Measurements from ENCODE around the gene FOXB2.

GRCh38 chr9:77019926-77020412 is 514 bp downstream of the FOXB2 start:
- TF ChIP-seq RAD21 (IDR thresholded peaks at IDR 0.05; ENCODE audit: low read length) (no peak), TAF1 (IDR thresholded peaks at IDR 0.05; ENCODE audit: borderline replicate concordance, low read depth, low read length) (no peak), CTCF (IDR thresholded peaks at IDR 0.05) (no peak), MEF2A (IDR thresholded peaks at IDR 0.05; ENCODE audit: borderline replicate concordance, low read depth) (no peak), MAX (IDR thresholded peaks at IDR 0.05; ENCODE audit: low read depth) (no peak), USF2 (IDR thresholded peaks at IDR 0.05; ENCODE audit: borderline replicate concordance, low read depth, low read length) (no peak), NFIC (IDR thresholded peaks at IDR 0.05; ENCODE audit: borderline replicate concordance) (no peak), POLR2AphosphoS5 (IDR thresholded peaks at IDR 0.05; ENCODE audit: low read depth, low read length) (no peak), REST (IDR thresholded peaks at IDR 0.05; ENCODE audit: low read depth, low read length) (no peak), ELF1 (IDR thresholded peaks at IDR 0.05) (no peak)
